Activated T-helper 1 cell treated with anti-CD3 and anti-CD28 coated beads, Interleukin-12 subunit alpha, Interleukin-12 subunit beta, Interleukin-2, Interleukin-4 antibody, amounts not matched to agents 30 ng/mL and 10 ng/mL and 1 ng/mL, durations not matched to agents 14 hours and 24 hours and 36 hours (primary cell): ENCODE data around the gene IL32. TPM values are rescaled to one million over a fixed set of nuclear protein-coding genes. Genes with fewer than 3 reads are reported as not detected.

Experiments
- DNase-seq: peaks from one replicate; pipeline ENCODE4 v3.0.0; 2021; ENCODE audit warnings: low spot score
- H3K27ac Mint-ChIP-seq: one replicate; pipeline ENCODE4 v1.8.0; 2021; ENCODE audit warnings: mild to moderate bottlenecking, mixed read lengths
- H3K27me3 Mint-ChIP-seq: one replicate; pipeline ENCODE4 v1.8.0; 2022; ENCODE audit warnings: mild to moderate bottlenecking, moderate library complexity, mixed read lengths; ENCODE audit not compliant: insufficient read depth
- H3K36me3 Mint-ChIP-seq: one replicate; pipeline ENCODE4 v1.8.0; 2021; ENCODE audit warnings: low read depth, mixed read lengths
- H3K4me1 Mint-ChIP-seq: one replicate; pipeline ENCODE4 v1.8.0; 2021; ENCODE audit warnings: low read depth, mixed read lengths
- H3K4me3 Mint-ChIP-seq: one replicate; pipeline ENCODE4 v1.8.0; 2021; ENCODE audit warnings: mild to moderate bottlenecking, moderate library complexity, mixed read lengths
- H3K9me3 Mint-ChIP-seq: one replicate; pipeline ENCODE4 v1.8.0; 2021; ENCODE audit warnings: mixed read lengths
- intact Hi-C: fragments of 100-400 bp; cut with micrococcal nuclease; formaldehyde crosslinking; loops from one replicate; pipeline ENCODE4 v1.15.1; 2024
- total RNA-seq: library from RNA; stranded (reverse); gene quantifications from 2 replicates; pipeline ENCODE4 v1.2.3, GENCODE V29; 2022

IL32 gene, protein sequence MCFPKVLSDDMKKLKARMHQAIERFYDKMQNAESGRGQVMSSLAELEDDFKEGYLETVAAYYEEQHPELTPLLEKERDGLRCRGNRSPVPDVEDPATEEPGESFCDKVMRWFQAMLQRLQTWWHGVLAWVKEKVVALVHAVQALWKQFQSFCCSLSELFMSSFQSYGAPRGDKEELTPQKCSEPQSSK
- 993 TPM in 2 replicates for total RNA-seq

DNA sequence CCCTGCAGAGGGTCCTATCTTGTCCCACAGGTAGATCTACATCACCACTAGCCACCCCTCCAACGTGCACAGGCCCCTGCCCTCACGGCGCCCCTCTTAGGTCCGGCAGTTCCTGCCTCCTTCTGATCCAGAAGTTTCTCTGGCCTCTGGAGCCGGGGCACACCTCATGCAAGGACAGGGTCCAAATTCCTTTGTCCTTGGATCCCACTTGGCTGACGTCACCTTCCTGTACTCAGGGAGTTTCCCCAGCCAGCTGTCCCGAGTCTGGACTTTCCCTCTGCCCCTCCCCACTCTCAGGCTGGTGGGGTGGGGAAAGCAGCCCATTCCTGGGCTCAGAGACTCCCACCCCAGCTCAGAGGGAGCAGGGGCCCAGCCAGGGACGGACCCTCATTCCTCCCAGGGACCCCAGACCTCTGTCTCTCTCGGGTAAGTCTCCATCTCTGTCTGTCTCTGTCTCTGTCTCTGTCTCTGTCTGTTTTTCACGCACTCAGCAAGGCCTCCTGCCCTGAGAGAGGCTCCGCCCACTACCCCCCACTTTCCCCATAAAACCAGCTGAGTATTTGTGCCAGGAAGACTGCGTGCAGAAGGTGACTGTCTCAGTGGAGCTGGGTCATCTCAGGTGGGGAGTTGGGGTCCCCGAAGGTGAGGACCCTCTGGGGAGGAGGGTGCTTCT is at the start of gene IL32:
TSS of gene IL32 (plus strand) at position 572 of the 673 bp plus-strand sequence. CDS start 172 bp downstream, outside the sequence.
- intact Hi-C loops: no loop called here
- Mint-ChIP-seq H3K27me3 (peaks cover 2% of the 10 kb centered on the region), H3K36me3 (peaks cover 48% of the 10 kb centered on the region), H3K9me3 (peaks cover 7% of the 10 kb centered on the region), H3K4me3 (peak within 1 kb of the TSS; percentile 99), H3K4me1 (peaks cover 50% of the 10 kb centered on the region), H3K27ac (peak within 1 kb of the TSS; percentile 94)
- DNase-seq: peak; percentile 62

DNA sequence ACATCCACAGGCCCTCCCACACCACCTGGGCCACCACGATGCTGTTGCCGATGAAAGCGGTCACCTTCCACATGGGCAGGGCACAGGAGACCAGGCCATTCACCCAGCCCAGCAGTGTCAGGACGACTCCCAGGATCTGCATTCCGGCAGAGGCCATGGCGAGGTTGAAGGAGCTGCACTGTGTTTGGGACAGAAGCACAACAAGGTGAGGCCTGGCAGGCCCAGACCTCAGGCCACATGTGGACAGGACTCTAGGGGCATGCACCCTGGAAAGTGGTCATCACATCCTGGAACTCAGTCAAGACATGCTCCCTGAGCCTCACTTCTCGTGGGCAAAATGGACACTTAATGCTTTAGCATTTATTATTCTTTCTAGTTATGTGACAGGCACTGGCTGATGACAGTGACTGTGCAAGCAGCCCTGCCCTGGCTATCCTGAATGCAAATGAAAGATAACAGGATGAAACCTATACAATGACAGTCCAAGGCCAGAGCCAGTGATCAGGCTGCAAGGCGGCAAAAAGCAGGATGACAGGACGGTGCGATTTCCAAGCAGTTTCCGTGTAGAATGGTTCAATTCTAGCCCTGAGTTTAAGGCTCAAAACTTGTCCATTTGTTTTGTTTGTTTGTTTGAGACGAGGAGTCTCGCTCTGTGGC is 49.4 kb upstream of the IL32 start:
- intact Hi-C loops: no loop called here
- H3K36me3 Mint-ChIP-seq: no peaks in the 10 kb centered on the region
- no peak overlapping the region for H3K27ac Mint-ChIP-seq

DNA sequence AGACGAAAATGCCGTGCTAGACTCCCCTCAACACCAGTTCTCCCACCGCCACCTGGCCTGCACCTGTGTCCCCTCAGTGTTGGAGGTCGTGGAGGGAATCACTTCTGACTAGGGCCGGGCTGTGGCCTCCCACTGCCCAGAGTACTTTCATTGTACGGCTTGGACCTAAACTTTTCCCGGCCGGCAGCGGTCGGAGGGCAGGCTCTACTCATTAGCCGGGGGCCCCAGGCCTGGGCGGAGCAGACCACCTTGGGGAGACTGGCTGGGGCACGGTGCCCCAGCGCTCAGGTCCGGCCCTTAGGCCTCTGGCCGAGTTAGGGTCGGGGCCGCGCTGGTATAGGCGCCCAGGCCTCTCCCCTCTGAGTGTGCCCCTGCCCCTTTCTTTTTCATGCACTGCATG is 48.1 kb upstream of the IL32 start:
- Mint-ChIP-seq H3K4me3 (no peak overlapping the region), H3K9me3 (no peaks in the 10 kb centered on the region), H3K36me3 (no peaks in the 10 kb centered on the region), H3K27me3 (peaks cover 16% of the 10 kb centered on the region), H3K27ac (no peak overlapping the region), H3K4me1 (peaks cover 17% of the 10 kb centered on the region)
- intact Hi-C loops: no loop called here
- DNase-seq: no peak

More for the DNA sequence above, 49.4 kb upstream of the IL32 start:
- H3K4me1 Mint-ChIP-seq: peaks cover 5% of the 10 kb centered on the region
- H3K9me3 Mint-ChIP-seq: no peaks in the 10 kb centered on the region
- H3K4me3 Mint-ChIP-seq: no peak overlapping the region
- DNase-seq: no peak
- peaks cover 16% of the 10 kb centered on the region for H3K27me3 Mint-ChIP-seq

DNA sequence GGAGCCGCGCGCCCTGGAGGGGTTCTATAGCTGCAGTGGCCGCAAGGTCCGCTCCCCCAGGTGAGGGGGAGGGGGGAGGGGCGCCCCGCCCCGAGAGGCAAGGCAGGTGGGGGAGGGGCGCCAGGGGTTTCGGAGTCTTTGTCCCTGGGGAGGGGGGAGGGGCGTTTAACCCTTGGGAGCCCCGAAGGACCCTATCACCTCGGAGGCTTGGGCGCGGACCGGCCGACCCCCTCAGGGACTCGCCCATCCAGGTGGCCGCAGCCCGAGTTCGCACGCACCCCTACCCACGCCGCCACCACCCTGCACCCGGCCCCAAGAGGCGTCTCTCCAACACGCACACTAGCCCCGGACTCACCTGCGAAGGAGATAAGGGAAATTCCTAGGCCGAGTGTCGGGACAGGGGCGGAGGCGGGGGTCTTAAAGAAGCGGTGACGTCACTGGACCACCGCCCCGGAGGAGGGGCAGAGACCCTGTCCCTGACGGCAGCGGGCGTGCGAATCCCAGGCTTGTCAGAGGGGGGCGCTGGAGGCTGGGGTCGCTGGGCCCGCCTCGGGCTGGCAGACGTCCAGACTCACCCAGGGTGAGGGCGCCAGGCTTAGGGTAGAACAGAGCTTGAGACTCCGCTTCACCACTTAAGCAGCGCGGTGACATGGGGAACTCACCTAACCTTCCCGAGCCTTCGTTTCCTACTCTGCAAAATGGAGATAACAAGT is 47.5 kb upstream of the IL32 start, which contains the start of gene CLDN6:
TSS of gene CLDN6 (minus strand) at position 390 of the 713 bp plus-strand sequence. CDS start 2,162 bp downstream, outside the sequence.
- Mint-ChIP-seq H3K4me1 (peaks cover 23% of the 10 kb centered on the region), H3K4me3 (no peak within 1 kb of the TSS), H3K36me3 (no peaks in the 10 kb centered on the region), H3K9me3 (no peaks in the 10 kb centered on the region), H3K27ac (peak within 1 kb of the TSS; percentile 61), H3K27me3 (peaks cover 16% of the 10 kb centered on the region)
- DNase-seq: no peak
- intact Hi-C loops: no loop called here

DNA sequence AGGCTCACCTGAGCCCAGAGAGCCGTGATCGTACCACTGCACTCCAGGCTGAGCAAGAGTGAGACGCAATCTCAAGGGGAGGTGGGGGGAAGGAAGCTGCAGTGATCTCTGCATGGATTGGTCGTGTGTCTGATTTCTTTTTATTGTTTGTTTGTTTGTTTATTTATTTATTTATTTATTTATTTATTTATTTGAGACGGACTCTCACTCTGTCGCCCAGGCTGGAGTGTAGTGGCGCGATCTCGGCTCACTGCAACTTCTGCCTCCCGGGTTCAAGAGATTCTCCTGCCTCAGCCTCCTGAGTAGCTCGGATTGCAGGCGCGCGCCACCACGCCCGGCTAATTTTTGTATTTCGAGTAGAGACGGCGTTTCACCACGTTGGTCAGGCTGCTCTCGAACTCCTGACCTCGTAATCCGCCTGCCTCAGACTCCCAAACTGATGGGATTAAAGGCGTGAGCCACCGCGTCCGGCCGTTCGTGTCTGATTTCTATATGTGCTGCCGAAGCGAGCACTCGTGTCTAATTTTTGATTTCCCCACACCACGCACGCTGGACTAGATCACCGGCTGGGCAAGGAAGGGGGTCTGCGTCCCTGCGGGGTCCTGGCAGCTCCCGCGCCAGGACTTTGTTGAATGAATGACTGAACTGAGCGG is 45.7 kb upstream of the IL32 start:
- Mint-ChIP-seq H3K4me3 (peak overlapping the region; percentile 90), H3K27ac (peak overlapping the region; percentile 83), H3K36me3 (peaks cover 2% of the 10 kb centered on the region), H3K27me3 (peaks cover 16% of the 10 kb centered on the region), H3K9me3 (no peaks in the 10 kb centered on the region), H3K4me1 (peaks cover 35% of the 10 kb centered on the region)
- intact Hi-C loops: loop anchor here (1.0 kb wide), 2 partner anchors 9 to 16 kb away; no protein-coding TSS in a partner anchor
- DNase-seq: no peak

DNA sequence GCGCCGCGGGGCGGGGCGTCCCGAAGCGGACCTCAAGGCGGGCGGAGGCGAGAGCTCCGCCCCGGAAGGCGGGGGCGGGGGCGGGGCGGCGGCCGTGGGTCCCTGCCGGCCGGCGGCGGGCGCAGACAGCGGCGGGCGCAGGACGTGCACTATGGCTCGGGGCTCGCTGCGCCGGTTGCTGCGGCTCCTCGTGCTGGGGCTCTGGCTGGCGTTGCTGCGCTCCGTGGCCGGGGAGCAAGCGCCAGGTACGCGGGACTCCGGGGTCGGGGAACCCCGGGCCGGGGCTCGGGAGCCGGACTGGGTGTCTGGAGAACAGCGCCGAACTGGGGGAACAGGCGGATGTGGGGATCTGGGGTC is 45.2 kb upstream of the IL32 start, which contains the start of gene TNFRSF12A:
TSS of gene TNFRSF12A (plus strand) at position 122 of the 357 bp plus-strand sequence. CDS start at position 152, 30 bp downstream.
- DNase-seq: peak; percentile 66
- peaks cover 16% of the 10 kb centered on the region for H3K27me3 Mint-ChIP-seq
- H3K36me3 Mint-ChIP-seq: peaks cover 2% of the 10 kb centered on the region
- H3K9me3 Mint-ChIP-seq: no peaks in the 10 kb centered on the region
- intact Hi-C loops: loop anchor here (1.0 kb wide), 2 partner anchors 8 to 17 kb away; no protein-coding TSS in a partner anchor
- H3K4me3 Mint-ChIP-seq: peak within 1 kb of the TSS; percentile 90
- H3K27ac Mint-ChIP-seq: peak within 1 kb of the TSS; percentile 91
- H3K4me1 Mint-ChIP-seq: peaks cover 35% of the 10 kb centered on the region

DNA sequence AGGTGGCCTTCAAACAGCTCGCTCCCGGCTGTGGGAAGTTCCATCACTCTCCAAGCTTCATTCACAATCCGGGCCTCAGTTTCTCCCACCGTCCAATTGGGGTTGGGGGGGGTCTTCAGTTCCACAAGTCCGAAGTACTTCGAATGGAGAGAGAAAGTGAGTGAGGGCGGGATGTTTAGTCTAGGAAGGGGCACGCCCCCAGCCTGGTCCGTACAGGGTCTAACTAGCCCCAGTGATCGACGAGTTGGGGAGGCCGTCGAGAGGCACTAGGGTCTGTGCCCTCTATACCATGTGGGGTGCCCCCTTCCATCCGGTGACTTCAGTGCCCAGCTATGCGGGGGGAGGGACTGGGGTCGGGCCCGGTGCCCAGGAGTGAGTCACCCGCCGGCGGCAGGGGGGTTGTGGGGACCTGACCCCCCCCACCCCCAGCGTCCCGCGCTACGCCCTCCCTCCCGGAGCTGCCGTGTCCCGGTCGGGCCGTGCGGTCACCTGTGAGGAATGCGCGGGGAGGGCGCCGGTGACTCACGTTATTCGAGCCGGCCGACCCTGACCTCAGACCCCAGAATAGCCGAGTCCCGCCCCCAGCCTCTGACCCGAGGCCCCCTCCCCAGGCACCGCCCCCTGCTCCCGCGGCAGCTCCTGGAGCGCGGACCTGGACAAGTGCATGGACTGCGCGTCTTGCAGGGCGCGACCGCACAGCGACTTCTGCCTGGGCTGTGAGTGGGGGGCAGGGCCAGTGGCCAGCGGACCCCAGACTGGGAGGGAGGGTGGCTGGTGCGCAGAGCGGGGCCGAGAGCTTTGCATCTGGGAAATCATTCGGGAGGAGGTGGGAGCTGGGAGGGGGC is 44.6 kb upstream of the IL32 start:
- peak overlapping the region; percentile 90 for H3K4me3 Mint-ChIP-seq
- H3K9me3 Mint-ChIP-seq: no peaks in the 10 kb centered on the region
- intact Hi-C loops: loop anchor here (1.0 kb wide), 2 partner anchors 7 to 18 kb away; no protein-coding TSS in a partner anchor
- peaks cover 7% of the 10 kb centered on the region for H3K36me3 Mint-ChIP-seq
- H3K27me3 Mint-ChIP-seq: peaks cover 16% of the 10 kb centered on the region
- H3K4me1 Mint-ChIP-seq: peaks cover 35% of the 10 kb centered on the region
- peak overlapping the region; percentile 91 for H3K27ac Mint-ChIP-seq
- peak; percentile 27 for DNase-seq

DNA sequence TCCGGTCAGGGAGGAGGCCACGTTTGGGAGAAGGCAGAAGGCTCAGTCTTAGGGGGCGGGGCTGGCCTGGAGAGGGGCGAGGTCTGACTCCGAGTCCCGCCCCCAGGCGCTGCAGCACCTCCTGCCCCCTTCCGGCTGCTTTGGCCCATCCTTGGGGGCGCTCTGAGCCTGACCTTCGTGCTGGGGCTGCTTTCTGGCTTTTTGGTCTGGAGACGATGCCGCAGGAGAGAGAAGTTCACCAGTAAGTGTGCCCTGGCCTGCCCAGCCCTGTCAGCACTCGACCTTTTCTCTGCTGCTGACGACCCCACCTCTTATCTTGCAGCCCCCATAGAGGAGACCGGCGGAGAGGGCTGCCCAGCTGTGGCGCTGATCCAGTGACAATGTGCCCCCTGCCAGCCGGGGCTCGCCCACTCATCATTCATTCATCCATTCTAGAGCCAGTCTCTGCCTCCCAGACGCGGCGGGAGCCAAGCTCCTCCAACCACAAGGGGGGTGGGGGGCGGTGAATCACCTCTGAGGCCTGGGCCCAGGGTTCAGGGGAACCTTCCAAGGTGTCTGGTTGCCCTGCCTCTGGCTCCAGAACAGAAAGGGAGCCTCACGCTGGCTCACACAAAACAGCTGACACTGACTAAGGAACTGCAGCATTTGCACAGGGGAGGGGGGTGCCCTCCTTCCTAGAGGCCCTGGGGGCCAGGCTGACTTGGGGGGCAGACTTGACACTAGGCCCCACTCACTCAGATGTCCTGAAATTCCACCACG is 43.8 kb upstream of the IL32 start:
- Mint-ChIP-seq H3K4me1 (peaks cover 35% of the 10 kb centered on the region), H3K36me3 (peaks cover 14% of the 10 kb centered on the region), H3K4me3 (peak overlapping the region; percentile 84), H3K9me3 (no peaks in the 10 kb centered on the region), H3K27ac (peak overlapping the region; percentile 91), H3K27me3 (peaks cover 12% of the 10 kb centered on the region)
- intact Hi-C loops: loop anchor here (1.0 to 2.0 kb wide), 3 partner anchors 53 to 243 kb away; partner anchors contain the start of gene PAQR4
- DNase-seq: peak; percentile 60

DNA sequence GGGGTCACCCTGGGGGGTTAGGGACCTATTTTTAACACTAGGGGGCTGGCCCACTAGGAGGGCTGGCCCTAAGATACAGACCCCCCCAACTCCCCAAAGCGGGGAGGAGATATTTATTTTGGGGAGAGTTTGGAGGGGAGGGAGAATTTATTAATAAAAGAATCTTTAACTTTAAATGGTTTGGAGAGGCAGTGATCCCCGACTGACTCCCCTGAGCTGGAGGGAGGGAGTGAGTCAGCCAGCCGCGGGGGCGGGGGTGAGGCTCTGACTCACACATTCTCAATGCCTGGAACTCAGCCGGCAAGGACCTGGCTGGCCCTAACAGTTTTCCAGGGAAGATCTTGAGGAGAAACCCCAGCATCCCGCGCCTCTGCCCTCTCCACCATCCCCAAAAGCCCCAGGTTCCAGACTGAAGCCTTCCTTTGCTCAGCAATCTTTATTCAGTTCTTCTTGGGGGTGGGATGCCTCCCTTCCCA is 43.2 kb upstream of the IL32 start:
- H3K4me1 Mint-ChIP-seq: peaks cover 35% of the 10 kb centered on the region
- H3K4me3 Mint-ChIP-seq: peak overlapping the region; percentile 84
- no peaks in the 10 kb centered on the region for H3K9me3 Mint-ChIP-seq
- H3K36me3 Mint-ChIP-seq: peaks cover 15% of the 10 kb centered on the region
- peak; percentile 73 for DNase-seq
- peak overlapping the region; percentile 91 for H3K27ac Mint-ChIP-seq
- intact Hi-C loops: loop anchor here (1.0 to 2.0 kb wide), 3 partner anchors 53 to 242 kb away; partner anchors contain the start of gene PAQR4
- H3K27me3 Mint-ChIP-seq: peaks cover 6% of the 10 kb centered on the region

DNA sequence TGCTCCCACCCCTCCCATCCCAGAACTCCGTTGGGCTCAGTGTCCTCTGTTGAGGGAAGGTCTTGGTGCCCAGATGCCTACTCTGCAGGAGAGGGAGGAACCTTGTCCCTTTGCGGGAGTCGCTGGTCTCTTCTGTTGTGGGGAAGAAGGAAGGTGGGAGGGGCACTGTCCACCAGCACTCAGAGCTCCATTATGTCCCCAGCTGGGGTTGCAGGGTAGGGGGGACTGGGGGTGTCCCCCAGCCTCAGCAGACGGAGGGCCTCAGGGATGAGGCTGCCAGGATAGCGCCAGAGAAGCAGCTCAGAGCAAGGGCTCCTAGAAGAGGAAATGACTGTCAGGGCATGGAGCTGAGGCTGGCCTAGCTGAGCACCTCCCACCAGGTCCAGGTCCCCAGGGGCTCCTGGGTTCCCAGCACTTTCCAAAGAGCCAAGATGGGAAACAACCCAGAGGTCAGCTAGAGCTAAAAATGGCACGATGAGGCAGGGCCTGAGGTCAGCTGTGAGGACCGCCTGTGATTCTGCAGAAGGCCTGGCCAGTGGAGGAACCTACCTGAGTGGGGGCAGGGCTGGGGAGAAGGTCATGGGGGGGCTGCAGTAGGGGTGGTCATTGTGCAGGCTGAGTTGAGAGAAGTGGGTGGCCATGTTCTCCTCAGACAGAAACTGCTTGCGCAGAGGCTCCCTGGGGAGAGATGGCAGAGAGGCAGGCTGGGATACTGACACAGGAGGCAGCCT is 42.6 kb upstream of the IL32 start:
- Mint-ChIP-seq H3K36me3 (peaks cover 15% of the 10 kb centered on the region), H3K4me1 (peaks cover 35% of the 10 kb centered on the region), H3K27me3 (peaks cover 5% of the 10 kb centered on the region), H3K4me3 (peak overlapping the region; percentile 84), H3K9me3 (no peaks in the 10 kb centered on the region), H3K27ac (peak overlapping the region; percentile 91)
- intact Hi-C loops: loop anchor here (1.0 to 2.0 kb wide), 3 partner anchors 54 to 241 kb away; partner anchors contain the start of gene PAQR4
- no peak for DNase-seq
